HEK293T (cell line): ENCODE data around the gene ABR.

Experiments used
- CTCF ChIA-PET: fragments of 350-600 bp; formaldehyde crosslinking; extraction: SDS; loops from one replicate; lab custom pipeline; 2021; ENCODE audit warnings: antibody characterized with exemption, inconsistent platforms; lab: Yijun Ruan, JAX
- POLR2A ChIA-PET: fragments of 350-600 bp; formaldehyde crosslinking; extraction: SDS; loops from one replicate; lab custom pipeline; 2020; ENCODE audit warnings: antibody characterized with exemption, inconsistent platforms; lab: Yijun Ruan, JAX
- DNase-seq: peaks from one replicate; pipeline ENCODE4 v3.0.0; 2012; ENCODE audit warnings: mixed read lengths; ENCODE audit errors: extremely low spot score
- ARNT ChIP-seq: fragments of 450-650 bp; IDR thresholded peaks from 2 replicates; pipeline ENCODE4 v1.6.1; 2017; ENCODE audit warnings: mild to moderate bottlenecking
- BHLHE40 ChIP-seq: fragments of 450-650 bp; IDR thresholded peaks from 2 replicates; pipeline ENCODE4 v1.6.1; 2016; ENCODE audit warnings: mild to moderate bottlenecking, moderate library complexity, borderline replicate concordance
- CTBP1 ChIP-seq: fragments of 450-650 bp; IDR thresholded peaks from 2 replicates; pipeline ENCODE4 v1.6.1; 2016; ENCODE audit warnings: borderline replicate concordance
- ELF4 ChIP-seq: fragments of 450-650 bp; IDR thresholded peaks from 2 replicates; pipeline ENCODE4 v1.6.1; 2017; ENCODE audit warnings: antibody characterized with exemption
- FOXA1 ChIP-seq: fragments of 450-650 bp; IDR thresholded peaks from 2 replicates; pipeline ENCODE4 v1.6.1; 2016; ENCODE audit warnings: mild to moderate bottlenecking
- FOXK2 ChIP-seq: fragments of 450-650 bp; IDR thresholded peaks from 2 replicates; pipeline ENCODE4 v1.6.1; 2016; ENCODE audit warnings: mild to moderate bottlenecking
- FOXM1 ChIP-seq: fragments of 450-650 bp; IDR thresholded peaks from 2 replicates; pipeline ENCODE4 v1.6.1; 2017; ENCODE audit warnings: mild to moderate bottlenecking, borderline replicate concordance
- HDGF ChIP-seq: fragments of 450-650 bp; IDR thresholded peaks from 2 replicates; pipeline ENCODE4 v1.6.1; 2017; ENCODE audit warnings: antibody characterized with exemption, borderline replicate concordance
- L3MBTL2 ChIP-seq: fragments of 450-650 bp; conservative IDR thresholded peaks from 2 replicates; pipeline ENCODE4 v1.6.1; 2016; ENCODE audit warnings: mild to moderate bottlenecking
- LEF1 ChIP-seq: fragments of 450-650 bp; IDR thresholded peaks from 2 replicates; pipeline ENCODE4 v1.6.1; 2017; ENCODE audit warnings: mild to moderate bottlenecking, borderline replicate concordance
- NFRKB ChIP-seq: fragments of 450-650 bp; IDR thresholded peaks from 2 replicates; pipeline ENCODE4 v1.6.1; 2016; ENCODE audit warnings: mild to moderate bottlenecking, moderate library complexity
- PKNOX1 ChIP-seq: fragments of 450-650 bp; IDR thresholded peaks from 2 replicates; pipeline ENCODE4 v1.6.1; 2016
- SP1 ChIP-seq: fragments of 450-650 bp; IDR thresholded peaks from 2 replicates; pipeline ENCODE4 v1.6.1; 2017
- SUZ12 ChIP-seq: fragments of 450-650 bp; IDR thresholded peaks from 2 replicates; pipeline ENCODE4 v1.6.1; 2016; ENCODE audit warnings: mild to moderate bottlenecking
- TARDBP ChIP-seq: fragments of 450-650 bp; IDR thresholded peaks from 2 replicates; pipeline ENCODE4 v1.6.1; 2016
- ZNF384 ChIP-seq: fragments of 450-650 bp; IDR thresholded peaks from 2 replicates; pipeline ENCODE4 v1.6.1; 2016

Gene ABR

GRCh38 chr17:1042486-1042885 is 137.3 kb downstream of the ABR start:
- ChIA-PET POLR2A (no interaction called here), CTCF (no interaction called here)
- no peak for DNase-seq
- TF ChIP-seq ARNT (no peak), ELF4 (no peak), FOXM1 (no peak), FOXA1 (no peak), PKNOX1 (no peak), TARDBP (no peak), NFRKB (no peak), CTBP1 (no peak), FOXK2 (no peak), LEF1 (no peak), SUZ12 (no peak), HDGF (no peak), L3MBTL2 (no peak), SP1 (no peak)

GRCh38 chr17:1041746-1042145 is 138.0 kb downstream of the ABR start:
- ChIA-PET CTCF (no interaction called here), POLR2A (no interaction called here)
- no peak for DNase-seq

GRCh38 chr17:1040216-1040600 is 139.6 kb downstream of the ABR start:
- CTCF ChIA-PET, result interaction anchor here (1.0 kb wide), 1 partner anchor 15 kb away, joined by 3 read pairs; no protein-coding TSS in a partner anchor
- POLR2A ChIA-PET, result interaction anchor here (0.7 kb wide), 1 partner anchor 43 kb away, joined by 3 read pairs; no protein-coding TSS in a partner anchor
- no peak for DNase-seq
- TF ChIP-seq PKNOX1, result no peak
- TF ChIP-seq CTBP1, result no peak
- TF ChIP-seq LEF1, result no peak
- TF ChIP-seq BHLHE40, result no peak
- TF ChIP-seq FOXM1, result no peak
- no peak for TF ChIP-seq FOXK2
- no peak for TF ChIP-seq NFRKB
- TF ChIP-seq TARDBP, result no peak

More at GRCh38 chr17:1041746-1042145, 138.0 kb downstream of the ABR start:
- TF ChIP-seq PKNOX1 (no peak), FOXK2 (no peak), TARDBP (no peak), ELF4 (no peak), CTBP1 (no peak)

GRCh38 chr17:1039511-1040215 is 140.1 kb downstream of the ABR start:
- no peak for DNase-seq

GRCh38 chr17:1039123-1039507 is 140.7 kb downstream of the ABR start:
- DNase-seq, result no peak
- no peak for TF ChIP-seq LEF1
- TF ChIP-seq CTBP1, result no peak
- no peak for TF ChIP-seq FOXM1
- no peak for TF ChIP-seq ZNF384
- TF ChIP-seq BHLHE40, result no peak
- no peak for TF ChIP-seq ELF4
- TF ChIP-seq HDGF, result no peak
- no peak for TF ChIP-seq NFRKB
- no peak for TF ChIP-seq PKNOX1
- no peak for TF ChIP-seq TARDBP
- no peak for TF ChIP-seq ARNT
- TF ChIP-seq FOXK2, result no peak
- TF ChIP-seq L3MBTL2, result no peak
- ChIA-PET POLR2A (no interaction called here), CTCF (no interaction called here)

More at GRCh38 chr17:1039511-1040215, 140.1 kb downstream of the ABR start:
- TF ChIP-seq HDGF, result no peak
- TF ChIP-seq L3MBTL2, result no peak
- no peak for TF ChIP-seq BHLHE40
- TF ChIP-seq ZNF384, result no peak
- TF ChIP-seq FOXK2, result no peak
- no peak for TF ChIP-seq ELF4
- TF ChIP-seq NFRKB, result no peak
- no peak for TF ChIP-seq FOXM1
- TF ChIP-seq SP1, result no peak
- no peak for TF ChIP-seq SUZ12
- no peak for TF ChIP-seq LEF1
- TF ChIP-seq TARDBP, result no peak
- TF ChIP-seq ARNT, result no peak
- no peak for TF ChIP-seq PKNOX1
- no peak for TF ChIP-seq CTBP1
- no peak for TF ChIP-seq FOXA1
- CTCF ChIA-PET, result interaction anchor here (1.0 kb wide), 1 partner anchor 16 kb away, joined by 3 read pairs; no protein-coding TSS in a partner anchor
- POLR2A ChIA-PET, result interaction anchor here (0.7 kb wide), 1 partner anchor 42 kb away, joined by 3 read pairs; no protein-coding TSS in a partner anchor
